BJ (cell line): ENCODE data around the gene SLC30A1. TPM values are rescaled to one million over a fixed set of nuclear protein-coding genes. Genes with fewer than 3 reads are reported as not detected.

Experiments used
- CTCF ChIA-PET: fragments of 350-600 bp; formaldehyde crosslinking; extraction: SDS; loops from one replicate; lab custom pipeline; 2021; ENCODE audit warnings: antibody characterized with exemption, inconsistent platforms; lab: Yijun Ruan, JAX
- POLR2A ChIA-PET: fragments of 300-600 bp; sonication (Branson Sonifier 250); formaldehyde crosslinking; extraction: SDS; loops from one replicate; lab custom pipeline; 2021; ENCODE audit warnings: antibody characterized with exemption; lab: Charles Lee
- DNase-seq: peaks from one replicate; pipeline ENCODE4 v3.0.0-alpha.2; 2011; ENCODE audit warnings: low read depth
- H3K27me3 ChIP-seq: 2 replicates; pipeline ENCODE4 v1.6.0; 2011; ENCODE audit warnings: low read length; ENCODE audit not compliant: control insufficient read depth, insufficient read depth
- H3K36me3 ChIP-seq: 2 replicates; pipeline ENCODE4 v1.5.1; 2011; ENCODE audit warnings: low read length; ENCODE audit not compliant: control insufficient read depth, insufficient read depth
- H3K4me3 ChIP-seq: 2 replicates; pipeline ENCODE4 v1.5.1; 2011; ENCODE audit warnings: low read depth, mild to moderate bottlenecking, control low read depth, low read length
- polyA plus RNA-seq: library from polyadenylated mRNA; depleted of rRNA; stranded (reverse); fragments of >200 nt; gene quantifications from 2 replicates; pipeline ENCODE4 v1.2.3, GENCODE V29; 2011
- TF ChIP-seq, protein P1 (sequence below): IDR thresholded peaks from 2 replicates; pipeline ENCODE4 v1.5.1; 2011; ENCODE audit warnings: low read depth, mild to moderate bottlenecking, control low read depth, inconsistent platforms, low read length, moderate library complexity; ENCODE audit not compliant: insufficient read depth

Gene SLC30A1
- polyA plus RNA-seq, 1 experiment = 5.8 TPM

DNA sequence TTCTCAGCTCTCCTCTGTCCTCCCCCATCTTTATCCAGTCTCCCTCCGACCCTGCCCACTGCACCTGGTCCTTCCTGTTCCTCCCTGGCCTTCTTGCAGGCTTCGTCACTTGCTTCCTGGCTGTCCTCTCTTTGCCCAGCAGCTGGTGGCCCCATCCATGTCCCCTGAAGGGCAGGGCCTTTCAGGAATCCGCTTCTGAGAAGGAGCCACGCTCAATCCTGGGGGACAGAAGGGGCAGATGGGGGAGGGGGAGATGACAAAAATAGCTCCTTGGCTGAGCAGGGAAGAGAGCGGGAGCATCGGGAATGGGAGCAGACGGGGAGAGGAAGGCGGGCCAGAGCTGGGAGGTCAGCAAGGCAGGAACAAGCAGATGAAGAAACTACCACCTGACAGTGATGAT, 40.7 kb downstream of the SLC30A1 start:
- DNase-seq = no peak
- Histone ChIP-seq H3K27me3 (peaks cover 1% of the 10 kb centered on the region; the same call in 1 of the 2 replicates), H3K4me3 (no peak overlapping the region), H3K36me3 (no peaks in the 10 kb centered on the region)
- ChIA-PET CTCF (interaction anchor here (0.6 kb wide), 1 partner anchor 162 kb away, joined by 3 read pairs; no protein-coding TSS in a partner anchor), POLR2A (no interaction called here)
- TF ChIP-seq, protein P1, sequence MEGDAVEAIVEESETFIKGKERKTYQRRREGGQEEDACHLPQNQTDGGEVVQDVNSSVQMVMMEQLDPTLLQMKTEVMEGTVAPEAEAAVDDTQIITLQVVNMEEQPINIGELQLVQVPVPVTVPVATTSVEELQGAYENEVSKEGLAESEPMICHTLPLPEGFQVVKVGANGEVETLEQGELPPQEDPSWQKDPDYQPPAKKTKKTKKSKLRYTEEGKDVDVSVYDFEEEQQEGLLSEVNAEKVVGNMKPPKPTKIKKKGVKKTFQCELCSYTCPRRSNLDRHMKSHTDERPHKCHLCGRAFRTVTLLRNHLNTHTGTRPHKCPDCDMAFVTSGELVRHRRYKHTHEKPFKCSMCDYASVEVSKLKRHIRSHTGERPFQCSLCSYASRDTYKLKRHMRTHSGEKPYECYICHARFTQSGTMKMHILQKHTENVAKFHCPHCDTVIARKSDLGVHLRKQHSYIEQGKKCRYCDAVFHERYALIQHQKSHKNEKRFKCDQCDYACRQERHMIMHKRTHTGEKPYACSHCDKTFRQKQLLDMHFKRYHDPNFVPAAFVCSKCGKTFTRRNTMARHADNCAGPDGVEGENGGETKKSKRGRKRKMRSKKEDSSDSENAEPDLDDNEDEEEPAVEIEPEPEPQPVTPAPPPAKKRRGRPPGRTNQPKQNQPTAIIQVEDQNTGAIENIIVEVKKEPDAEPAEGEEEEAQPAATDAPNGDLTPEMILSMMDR = no peak

DNA sequence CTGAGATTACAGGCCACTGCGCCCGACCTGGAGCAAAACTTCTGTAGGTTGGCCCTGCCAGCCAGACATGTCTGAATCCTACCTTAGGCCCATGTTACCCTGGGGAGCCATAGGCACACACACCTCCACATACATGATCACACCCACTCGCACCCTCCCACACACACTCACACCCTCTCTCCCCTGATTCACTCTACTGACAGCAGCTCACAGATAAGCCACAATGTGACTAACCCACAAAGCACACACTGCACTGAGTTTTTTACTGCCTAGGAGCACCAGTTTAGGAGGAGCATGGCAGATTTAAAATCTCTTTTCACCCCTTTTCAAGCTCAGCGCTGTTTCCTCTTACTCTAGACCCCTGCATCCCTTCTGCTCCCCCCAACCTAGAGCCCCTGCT, 41.7 kb downstream of the SLC30A1 start:
- POLR2A ChIA-PET = no interaction called here
- DNase-seq = no peak
- TF ChIP-seq, protein P1 = no peak

DNA sequence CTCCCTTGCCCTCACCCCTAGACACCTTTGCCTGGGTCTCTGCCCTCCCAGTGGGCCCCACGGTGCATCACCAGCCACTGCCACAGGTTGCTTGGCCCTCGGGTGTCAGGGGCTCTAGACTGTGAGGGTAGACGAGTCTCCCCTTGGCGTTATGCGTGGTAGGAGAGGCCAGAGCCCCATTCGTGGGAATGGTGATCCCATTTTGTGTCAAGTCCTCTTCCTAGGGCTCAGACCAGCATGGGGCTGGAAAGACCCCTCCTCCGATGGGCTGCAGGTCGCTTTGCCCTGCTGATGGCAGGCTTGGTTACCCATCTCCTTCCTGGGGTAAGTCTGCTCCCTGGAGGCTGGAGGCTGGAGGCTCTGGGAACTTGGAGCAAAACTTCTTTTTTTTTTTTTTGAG, 42.4 kb downstream of the SLC30A1 start:
- POLR2A ChIA-PET = no interaction called here
- no peak overlapping the region for H3K4me3 ChIP-seq
- CTCF ChIA-PET = interaction anchor here (1.4 kb wide), 1 partner anchor 12 kb away, joined by 4 read pairs; no protein-coding TSS in a partner anchor
- no peak for DNase-seq
- no peaks in the 10 kb centered on the region for H3K36me3 ChIP-seq
- H3K27me3 ChIP-seq = no peaks in the 10 kb centered on the region; the same call in 1 of the 2 replicates
- TF ChIP-seq, protein P1 = no peak

More for the DNA sequence above, 41.7 kb downstream of the SLC30A1 start:
- H3K27me3 ChIP-seq = no peaks in the 10 kb centered on the region; the same call in 1 of the 2 replicates
- CTCF ChIA-PET = interaction anchor here (1.4 kb wide), 1 partner anchor 12 kb away, joined by 4 read pairs; no protein-coding TSS in a partner anchor
- H3K4me3 ChIP-seq = no peak overlapping the region
- no peaks in the 10 kb centered on the region for H3K36me3 ChIP-seq

DNA sequence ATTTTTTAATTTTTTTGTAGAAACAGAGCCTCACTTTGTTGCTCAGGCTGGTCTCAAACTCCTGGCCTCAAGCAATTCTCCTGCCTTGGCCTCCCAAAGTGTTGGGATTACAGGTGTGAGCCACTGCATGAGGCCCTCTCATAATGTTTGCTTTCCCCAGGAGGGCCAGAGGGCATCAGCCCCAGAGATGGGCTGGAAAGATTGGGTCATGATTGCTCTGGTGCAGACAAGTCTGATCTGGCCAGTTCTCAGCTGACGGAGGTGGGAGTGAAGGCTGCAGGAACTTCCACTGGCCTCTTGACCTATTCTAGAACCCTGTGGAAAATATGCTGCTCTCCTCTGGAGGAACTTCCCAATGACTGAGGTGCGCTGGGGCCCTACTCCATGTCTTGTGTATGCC, 43.6 kb downstream of the SLC30A1 start:
- POLR2A ChIA-PET = no interaction called here
- TF ChIP-seq, protein P1 = no peak
- H3K27me3 ChIP-seq = peaks cover 3% of the 10 kb centered on the region; the same call in 1 of the 2 replicates
- H3K36me3 ChIP-seq = no peaks in the 10 kb centered on the region
- CTCF ChIA-PET = no interaction called here
- no peak for DNase-seq
- H3K4me3 ChIP-seq = no peak overlapping the region

DNA sequence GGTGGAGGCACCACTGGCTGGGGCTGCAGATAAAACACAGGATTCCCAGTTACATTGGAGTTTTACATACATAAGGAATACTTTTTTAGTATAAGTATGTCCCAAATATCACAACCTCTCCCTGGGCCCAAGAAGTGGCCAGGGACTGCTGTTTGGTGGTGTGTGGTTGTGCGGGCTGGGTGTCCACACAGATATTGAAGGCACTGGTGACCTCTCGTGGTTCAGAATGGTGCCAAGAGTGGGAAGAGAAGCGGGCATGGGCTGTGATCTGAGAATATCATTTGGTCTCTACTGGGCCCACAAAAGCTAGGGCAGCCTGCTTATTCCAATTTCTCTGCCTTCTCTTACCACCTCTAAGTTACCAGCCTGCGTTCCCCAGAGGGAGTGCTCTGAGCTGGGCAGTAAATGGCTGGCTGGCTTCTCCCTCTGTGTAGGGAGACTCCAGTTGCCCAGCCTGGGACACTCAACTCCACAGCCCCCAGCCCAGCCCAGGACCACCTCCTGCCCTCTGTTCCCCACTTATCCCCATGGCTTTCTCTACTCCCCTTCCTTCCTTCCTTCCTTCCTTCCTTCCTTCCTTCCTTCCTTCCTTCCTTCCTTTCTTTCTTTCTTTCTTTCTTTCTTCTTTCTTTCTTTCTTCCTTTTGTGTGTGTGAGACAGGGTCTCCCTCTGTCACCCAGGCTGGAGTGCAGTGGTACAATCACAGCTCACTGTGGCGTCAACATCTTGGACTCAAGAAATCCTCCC, 44.2 kb downstream of the SLC30A1 start:
- TF ChIP-seq, protein P1 = no peak
- ChIA-PET POLR2A (no interaction called here), CTCF (no interaction called here)
- Histone ChIP-seq H3K4me3 (no peak overlapping the region), H3K27me3 (peaks cover 5% of the 10 kb centered on the region; the same call in 1 of the 2 replicates), H3K36me3 (no peaks in the 10 kb centered on the region)
- no peak for DNase-seq
